HCT116 (cell line): ENCODE data around the gene LRCH2.

Source experiments
- CEBPB ChIP-seq: IDR thresholded peaks from 2 replicates; pipeline ENCODE4 v1.6.1; 2012; ENCODE audit warnings: low read depth
- EZH2 ChIP-seq: fragments of 200-600 bp; sonication (generic); IDR thresholded peaks from 2 replicates; pipeline ENCODE4 v1.6.1; 2017; ENCODE audit warnings: antibody characterized with exemption, mixed run types
- EZH2phosphoT487 ChIP-seq: fragments of 200-600 bp; IDR thresholded peaks from 2 replicates; pipeline ENCODE4 v1.6.1; 2018; ENCODE audit warnings: antibody characterized with exemption, borderline replicate concordance
- FOSL1 ChIP-seq: IDR thresholded peaks from 2 replicates; pipeline ENCODE4 v1.6.1; 2012; ENCODE audit warnings: low read depth
- POLR2A ChIP-seq: IDR thresholded peaks from 2 replicates; pipeline ENCODE4 v1.7.0; 2011; ENCODE audit warnings: borderline replicate concordance; ENCODE audit not compliant: insufficient read depth, insufficient read length; ENCODE audit errors: extremely low read depth
- TF ChIP-seq, protein P1 (sequence below), 3 experiments: fragments of 200-600 bp in 1 of 3; sonication (generic) in 1 of 3; IDR thresholded peaks in 2 of 3; conservative IDR thresholded peaks in 1 of 3; 2 replicates each; pipeline ENCODE4 v1.5.1; 2012 to 2017; ENCODE audit warnings: low read depth in 2 of 3, low read length in 2 of 3, antibody characterized with exemption in 1 of 3, borderline replicate concordance in 1 of 3, control low read depth in 1 of 3, mild to moderate bottlenecking in 1 of 3, mixed read lengths in 1 of 3, mixed run types in 1 of 3, moderate library complexity in 1 of 3; ENCODE audit not compliant: insufficient read depth in 1 of 3

DNA sequence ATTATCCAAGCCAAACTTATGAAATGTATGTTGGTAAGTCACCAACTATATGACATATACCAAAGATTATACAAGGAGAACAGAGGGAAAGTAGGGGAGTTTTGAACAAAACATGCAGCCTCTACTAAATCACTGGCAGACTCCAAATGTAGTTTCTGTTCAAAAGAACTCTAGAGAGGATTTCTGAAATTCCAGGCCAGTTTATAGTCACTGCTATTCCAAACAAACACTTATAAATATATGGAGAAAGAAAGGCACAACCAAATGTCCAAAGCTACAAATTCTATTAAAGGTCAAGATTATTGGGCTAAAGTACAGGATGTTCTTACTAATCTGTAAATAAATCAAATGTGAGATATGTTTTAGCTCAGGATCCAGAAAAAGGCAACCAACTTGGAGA lies 2.7 kb upstream of the LRCH2 start:
- no peak for TF ChIP-seq EZH2
- TF ChIP-seq CEBPB, result no peak
- TF ChIP-seq, protein P1, sequence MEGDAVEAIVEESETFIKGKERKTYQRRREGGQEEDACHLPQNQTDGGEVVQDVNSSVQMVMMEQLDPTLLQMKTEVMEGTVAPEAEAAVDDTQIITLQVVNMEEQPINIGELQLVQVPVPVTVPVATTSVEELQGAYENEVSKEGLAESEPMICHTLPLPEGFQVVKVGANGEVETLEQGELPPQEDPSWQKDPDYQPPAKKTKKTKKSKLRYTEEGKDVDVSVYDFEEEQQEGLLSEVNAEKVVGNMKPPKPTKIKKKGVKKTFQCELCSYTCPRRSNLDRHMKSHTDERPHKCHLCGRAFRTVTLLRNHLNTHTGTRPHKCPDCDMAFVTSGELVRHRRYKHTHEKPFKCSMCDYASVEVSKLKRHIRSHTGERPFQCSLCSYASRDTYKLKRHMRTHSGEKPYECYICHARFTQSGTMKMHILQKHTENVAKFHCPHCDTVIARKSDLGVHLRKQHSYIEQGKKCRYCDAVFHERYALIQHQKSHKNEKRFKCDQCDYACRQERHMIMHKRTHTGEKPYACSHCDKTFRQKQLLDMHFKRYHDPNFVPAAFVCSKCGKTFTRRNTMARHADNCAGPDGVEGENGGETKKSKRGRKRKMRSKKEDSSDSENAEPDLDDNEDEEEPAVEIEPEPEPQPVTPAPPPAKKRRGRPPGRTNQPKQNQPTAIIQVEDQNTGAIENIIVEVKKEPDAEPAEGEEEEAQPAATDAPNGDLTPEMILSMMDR (IDR thresholded peaks at IDR 0.05 in 2 of 3, conservative IDR thresholded peaks at IDR 0.05 in 1 of 3; ENCODE audit: borderline replicate concordance in 1 of 3, insufficient read depth in 1 of 3, low read depth in 2 of 3, low read length in 2 of 3), result no peak
- no peak for TF ChIP-seq POLR2A
- TF ChIP-seq FOSL1, result no peak
- no peak for TF ChIP-seq EZH2phosphoT487
